Activated T-cell treated with anti-CD3 and anti-CD28 coated beads for 24 hours (primary cell): ENCODE data around the gene DIS3.
"Not testable (repeated sequence)": the region's sequence is repeated elsewhere in the genome, so short reads cannot be mapped to it uniquely, and the experiment has no call there.

ENCODE experiments used
- DNase-seq: peaks from one replicate; pipeline ENCODE4 v3.0.0-alpha.2; 2020; ENCODE audit warnings: low read depth

The DIS3 gene

GRCh38 chr13:72740015-72740414, 41.7 kb downstream of the DIS3 start:
- no peak for DNase-seq

GRCh38 chr13:72737033-72737432, 44.7 kb downstream of the DIS3 start:
- no peak for DNase-seq

DNA sequence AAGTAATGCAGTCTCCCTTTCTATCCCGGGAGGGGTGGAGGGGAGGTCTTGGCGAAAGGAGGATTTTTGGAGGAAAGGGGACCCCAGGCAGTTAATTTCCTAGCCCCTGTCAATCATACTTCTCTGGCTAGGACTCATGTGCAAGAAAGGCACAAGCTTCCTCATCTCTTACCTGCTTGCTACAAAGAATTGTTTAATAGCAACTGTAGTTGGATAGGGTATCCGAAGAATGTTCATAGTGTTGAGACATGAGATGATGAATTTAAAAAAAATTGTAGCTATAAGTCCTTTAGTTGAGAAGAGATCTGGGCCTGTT, 53.5 kb downstream of the DIS3 start:
- no peak for DNase-seq

- peak; percentile 93 for DNase-seq
Measured at GRCh38 chr13:72727417-72728289, 54.0 kb downstream of the DIS3 start, which contains the start of the genes BORA and MZT1. TSS of gene BORA (plus strand) at chr13:72727923. CDS start at chr13:72728941, 1,018 bp downstream. TSS of gene MZT1 (minus strand) at chr13:72727629. CDS start at chr13:72727602, 27 bp downstream.

GRCh38 chr13:72726726-72727416, 54.8 kb downstream of the DIS3 start:
- DNase-seq, result peak; percentile 17

- DNase-seq, result not testable (repeated sequence)
Measured at GRCh38 chr13:72726185-72726584, 55.5 kb downstream of the DIS3 start.

GRCh38 chr13:72716776-72717175, 64.9 kb downstream of the DIS3 start:
- DNase-seq, result no peak
